K562 (cell line): ENCODE results near the gene PAK1IP1. TPM values are rescaled to one million over a fixed set of nuclear protein-coding genes. Genes with fewer than 3 reads are reported as not detected.

ENCODE experiments used
- BCLAF1 ChIP-seq, 2 experiments: fragments of 450-650 bp in 1 of 2; IDR thresholded peaks; 2 replicates each; pipeline ENCODE4 v1.6.1; 2011 to 2017; ENCODE audit warnings: low read depth in 2 of 2, antibody characterized with exemption in 1 of 2, borderline replicate concordance in 1 of 2, low read length in 1 of 2, mild to moderate bottlenecking in 1 of 2, mixed read lengths in 1 of 2; ENCODE audit not compliant: control insufficient read depth in 1 of 2
- BDP1 ChIP-seq: IDR thresholded peaks from 3 replicates; pipeline ENCODE4 v1.6.1; 2011; ENCODE audit not compliant: insufficient read length, insufficient read depth
- CBX3 ChIP-seq, 2 experiments: IDR thresholded peaks; 1 replicate in 1 of 2; 2 replicates in 1 of 2; pipeline ENCODE4 v1.6.1; 2012; ENCODE audit warnings: inconsistent platforms in 2 of 2, low read length in 2 of 2, borderline replicate concordance in 1 of 2, control low read depth in 1 of 2
- CREB3L1 ChIP-seq: fragments of 450-650 bp; IDR thresholded peaks from 2 replicates; pipeline ENCODE4 v1.6.1; 2014; ENCODE audit warnings: low read depth, mild to moderate bottlenecking, moderate library complexity, borderline replicate concordance
- HCFC1 ChIP-seq: IDR thresholded peaks from 2 replicates; pipeline ENCODE4 v1.6.1; 2012; ENCODE audit warnings: low read depth, low read length, improper control_type of control experiment
- HDAC3 ChIP-seq: fragments of 450-650 bp; IDR thresholded peaks from 2 replicates; pipeline ENCODE4 v1.6.1; 2018; ENCODE audit warnings: borderline replicate concordance, mild to moderate bottlenecking, moderate library complexity; ENCODE audit not compliant: partially characterized antibody
- HMBOX1 ChIP-seq: sonication (generic); IDR thresholded peaks from 2 replicates; pipeline ENCODE4 v1.6.1; 2016
- HMGN3 ChIP-seq: IDR thresholded peaks from 2 replicates; pipeline ENCODE4 v1.6.1; 2011; ENCODE audit warnings: borderline replicate concordance, low read depth, mild to moderate bottlenecking, mixed read lengths, low read length; ENCODE audit not compliant: insufficient read length; ENCODE audit errors: extremely low read depth
- HNRNPL ChIP-seq: fragments of 200-400 bp; formaldehyde crosslinking; IDR thresholded peaks from 2 replicates; pipeline ENCODE4 v1.6.1; 2017; ENCODE audit warnings: low read depth, mild to moderate bottlenecking, low read length
- HNRNPUL1 ChIP-seq: fragments of 200-400 bp; formaldehyde crosslinking; IDR thresholded peaks from 2 replicates; pipeline ENCODE4 v1.6.1; 2017; ENCODE audit warnings: low read length
- JUN ChIP-seq, 2 experiments: sonication (generic) in 1 of 2; formaldehyde crosslinking in 1 of 2; IDR thresholded peaks; 2 replicates each; pipeline versions ENCODE4 v1.6.1 to v1.8.0; 2012 to 2022; ENCODE audit warnings: borderline replicate concordance in 2 of 2, mild to moderate bottlenecking in 2 of 2, improper control_type of control experiment in 1 of 2, low read depth in 1 of 2, low read length in 1 of 2, missing genetic modification reagents in 1 of 2
- PPARD ChIP-seq: fragments of 250-450 bp; sonication (Bioruptor Pico); IDR thresholded peaks from 2 replicates; pipeline ENCODE4 v1.8.0; 2022; ENCODE audit warnings: inconsistent platforms, mild to moderate bottlenecking, moderate library complexity
- RBM17 ChIP-seq: fragments of 200-400 bp; formaldehyde crosslinking; IDR thresholded peaks from 2 replicates; pipeline ENCODE4 v1.6.1; 2017; ENCODE audit warnings: low read depth, mild to moderate bottlenecking, low read length, borderline replicate concordance
- RBM39 ChIP-seq: fragments of 200-400 bp; formaldehyde crosslinking; optimal IDR thresholded peaks from 2 replicates; pipeline ENCODE3; 2018; ENCODE audit warnings: low read depth, low read length
- SMAD3 ChIP-seq: fragments of 450-650 bp; formaldehyde crosslinking; conservative IDR thresholded peaks from 2 replicates; pipeline ENCODE4 v1.4.0; 2020; ENCODE audit warnings: mild to moderate bottlenecking
- SP1 ChIP-seq: sonication (generic); formaldehyde crosslinking; IDR thresholded peaks from 2 replicates; pipeline ENCODE4 v1.8.1; 2022; ENCODE audit warnings: mild to moderate bottlenecking, missing genetic modification reagents
- XRCC4 ChIP-seq: IDR thresholded peaks from one replicate; pipeline ENCODE4 v1.6.1; 2011; ENCODE audit not compliant: insufficient read depth, insufficient read length; ENCODE audit errors: extremely low read depth
- ZNF212 ChIP-seq: fragments of 450-650 bp; formaldehyde crosslinking; IDR thresholded peaks from 2 replicates; pipeline ENCODE4 v1.4.0; 2020; ENCODE audit warnings: mild to moderate bottlenecking
- ZNF384 ChIP-seq: IDR thresholded peaks from 2 replicates; pipeline ENCODE4 v1.6.1; 2012; ENCODE audit warnings: low read depth, low read length, improper control_type of control experiment
- ZNF512 ChIP-seq: IDR thresholded peaks from 2 replicates; pipeline ENCODE4 v1.6.1; 2016; ENCODE audit warnings: missing genetic modification characterization, missing compliant biosample characterization
- ZNF707 ChIP-seq: fragments of 250-450 bp; sonication (Bioruptor Pico); conservative IDR thresholded peaks from 2 replicates; pipeline ENCODE4 v1.8.0; 2022; ENCODE audit warnings: inconsistent platforms, mild to moderate bottlenecking, moderate library complexity
- polyA plus RNA-seq, 8 experiments: library from polyadenylated mRNA; depleted of rRNA in 4 of 8; stranded (reverse) in 5 of 8; unstranded in 3 of 8; fragments of >200 nt; fragmentation: Nextera tagmentation in 2 of 8; fragmentation: Illumina TruSeq in 1 of 8; extraction: Ambion mirVana in 2 of 8; extraction: Trizol in 1 of 8; gene quantifications; 2 replicates each; pipeline versions ENCODE4 v1.2.1 to v1.2.3, GENCODE V29; 2011 to 2014; ENCODE audit warnings: inconsistent platforms in 1 of 8, missing spikeins in 1 of 8
- total RNA-seq, 7 experiments: library from RNA; depleted of rRNA in 6 of 7; stranded (reverse); fragments of >200 nt in 6 of 7; fragmentation: Illumina TruSeq in 2 of 7; extraction: Trizol in 2 of 7; gene quantifications; 2 replicates each; pipeline versions ENCODE4 v1.2.1 to v1.2.3, GENCODE V29; 2011 to 2021; ENCODE audit warnings: low replicate concordance in 1 of 7

The PAK1IP1 gene
- total and polyA plus RNA-seq, 9 of the 15 experiments (the other 6 are each of a cell fraction or from before 2014, with no cell fraction given) = 50.0 to 200 (median 87.0) TPM

- TF ChIP-seq BDP1 (no peak), HNRNPUL1 (no peak), PPARD (CRISPR knock-in tag) (no peak), CBX3 (IDR thresholded peaks at IDR 0.05; ENCODE audit: borderline replicate concordance in 1 of 2, low read length in 2 of 2) (no peak), CREB3L1 (no peak), HNRNPL (no peak), XRCC4 (no peak), ZNF384 (no peak), HMBOX1 (no peak), ZNF707 (CRISPR knock-in tag) (no peak), SMAD3 (CRISPR knock-in tag) (no peak), ZNF512 (no peak), ZNF212 (CRISPR knock-in tag) (no peak), JUN (IDR thresholded peaks at IDR 0.05; ENCODE audit: borderline replicate concordance, low read depth, low read length) (no peak), JUN (CRISPR knock-in tag; IDR thresholded peaks at IDR 0.05; ENCODE audit: borderline replicate concordance) (no peak), BCLAF1 (IDR thresholded peaks at IDR 0.05; ENCODE audit: borderline replicate concordance in 1 of 2, control insufficient read depth in 1 of 2, low read depth in 2 of 2, low read length in 1 of 2) (no peak), RBM39 (no peak), HMGN3 (no peak), RBM17 (no peak), HCFC1 (no peak), HDAC3 (no peak), SP1 (0 out of 2 replicates have a peak, but pooled peaks have one; percentile 32)
Observed at GRCh38 chr6:10719296-10719963, 24.7 kb downstream of the PAK1IP1 start (continued).
